Stimulated activated CD4-positive, alpha-beta T cell treated with anti-CD3 and anti-CD28 coated beads, Interleukin-1b, Interleukin-23, amount 100 ng/mL, for 1 hour (primary cell): ENCODE measurements around the gene UNC119B.

Experiments
- DNase-seq, 2 donors: peaks; one replicate each; pipeline ENCODE4 v3.0.0-alpha.2; 2020; ENCODE audit warnings: low read depth in 2 of 2

UNC119B gene

GRCh38 chr12:120688527-120689071 is 21.7 kb upstream of the UNC119B start:
- DNase-seq, result no peak

- no peak for DNase-seq
These were observed 20.7 kb upstream of the UNC119B start for GRCh38 chr12:120689397-120690082.

- no peak for DNase-seq
These were observed 20.2 kb upstream of the UNC119B start for GRCh38 chr12:120690083-120690450.

- no peak for DNase-seq
These were observed 19.3 kb upstream of the UNC119B start for GRCh38 chr12:120690978-120691377.

- DNase-seq, result no peak
These were observed 17.7 kb upstream of the UNC119B start for GRCh38 chr12:120692524-120693033.

GRCh38 chr12:120693848-120694247 is 16.4 kb upstream of the UNC119B start:
- no peak for DNase-seq

- no peak for DNase-seq
These were observed 13.6 kb upstream of the UNC119B start for GRCh38 chr12:120696626-120697025.

- DNase-seq, result no peak
These were observed 12.9 kb upstream of the UNC119B start for GRCh38 chr12:120697344-120697743.

- no peak for DNase-seq
These were observed 11.6 kb upstream of the UNC119B start for GRCh38 chr12:120698665-120699064.

- DNase-seq, result no peak
These were observed 10.7 kb upstream of the UNC119B start for GRCh38 chr12:120699553-120699952.

- no peak for DNase-seq
These were observed 9.4 kb upstream of the UNC119B start for GRCh38 chr12:120700886-120701285.

GRCh38 chr12:120702637-120703036 is 7.6 kb upstream of the UNC119B start:
- no peak for DNase-seq

GRCh38 chr12:120703311-120703942 is 6.8 kb upstream of the UNC119B start:
- no peak for DNase-seq

- no peak for DNase-seq
These were observed 4.6 kb upstream of the UNC119B start for GRCh38 chr12:120705618-120706017.

- no peak for DNase-seq
These were observed 4.2 kb upstream of the UNC119B start for GRCh38 chr12:120706029-120706428.

- DNase-seq, result no peak
These were observed 1.6 kb upstream of the UNC119B start for GRCh38 chr12:120708651-120709050.

GRCh38 chr12:120710805-120711296 is 593 bp downstream of the UNC119B start:
- DNase-seq, result no peak

- DNase-seq, result no peak
These were observed 1.2 kb downstream of the UNC119B start for GRCh38 chr12:120711411-120711810.

GRCh38 chr12:120712610-120713009 is 2.4 kb downstream of the UNC119B start:
- no peak for DNase-seq

GRCh38 chr12:120713861-120714482 is 3.7 kb downstream of the UNC119B start:
- DNase-seq, result peak; percentile 17 to 53

GRCh38 chr12:120718055-120718454 is 7.8 kb downstream of the UNC119B start:
- DNase-seq, result no peak

- DNase-seq, result no peak
These were observed 8.8 kb downstream of the UNC119B start for GRCh38 chr12:120719072-120719471.
